ENCODE results near the gene ZNRF2.

The ZNRF2 gene

DNA sequence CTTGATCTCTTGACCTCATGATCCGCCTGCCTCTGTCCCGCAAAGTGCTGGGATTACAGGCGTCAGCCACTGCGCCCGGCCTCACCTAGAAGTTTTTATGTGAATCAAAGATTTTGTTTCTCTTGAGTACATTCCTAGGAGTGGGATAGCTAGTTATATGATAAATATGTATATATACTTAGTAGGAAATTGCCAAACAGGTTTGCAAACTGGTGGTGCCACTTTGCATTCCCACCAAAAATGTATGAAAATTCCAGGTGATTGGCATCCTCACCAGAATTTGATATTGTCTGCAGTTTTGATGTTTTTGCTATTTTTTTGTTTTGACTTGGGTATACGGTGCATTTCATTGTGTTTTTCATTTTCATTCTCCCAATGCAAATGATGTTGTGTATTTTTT, 107.4 kb downstream of the ZNRF2 start:
- H3K27ac Mint-ChIP-seq = no peak overlapping the region
- no peaks in the 10 kb centered on the region for H3K27me3 Mint-ChIP-seq
- no peak overlapping the region for H3K4me3 Mint-ChIP-seq
- no peaks in the 10 kb centered on the region for H3K9me3 Mint-ChIP-seq
- H3K4me1 Mint-ChIP-seq (ENCODE audit: low read depth) = no peaks in the 10 kb centered on the region
- H3K36me3 Mint-ChIP-seq (ENCODE audit: low read depth) = no peaks in the 10 kb centered on the region

DNA sequence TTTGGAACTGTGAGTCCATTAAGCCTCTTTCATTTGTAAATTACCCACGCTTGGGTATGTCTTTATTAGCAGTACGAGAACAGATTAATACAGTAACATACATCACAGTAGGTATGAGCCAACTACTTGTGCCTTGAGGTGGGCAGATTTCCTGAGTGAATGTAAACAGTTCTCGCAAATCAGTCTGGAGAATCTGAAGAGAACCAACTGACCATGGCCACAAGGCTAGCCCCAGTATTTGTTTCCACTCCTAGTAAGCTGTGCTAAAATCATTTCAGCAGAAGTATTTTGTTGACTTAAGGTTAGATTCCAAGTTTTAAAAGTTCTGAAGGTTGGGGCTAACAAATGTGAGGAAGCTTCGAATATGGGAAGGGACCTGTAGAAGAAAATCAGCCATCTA, 111.3 kb downstream of the ZNRF2 start:
- Mint-ChIP-seq H3K27me3 (no peaks in the 10 kb centered on the region), H3K27ac (no peak overlapping the region), H3K36me3 (ENCODE audit: low read depth) (no peaks in the 10 kb centered on the region), H3K4me1 (ENCODE audit: low read depth) (no peaks in the 10 kb centered on the region), H3K9me3 (no peaks in the 10 kb centered on the region), H3K4me3 (no peak overlapping the region)

DNA sequence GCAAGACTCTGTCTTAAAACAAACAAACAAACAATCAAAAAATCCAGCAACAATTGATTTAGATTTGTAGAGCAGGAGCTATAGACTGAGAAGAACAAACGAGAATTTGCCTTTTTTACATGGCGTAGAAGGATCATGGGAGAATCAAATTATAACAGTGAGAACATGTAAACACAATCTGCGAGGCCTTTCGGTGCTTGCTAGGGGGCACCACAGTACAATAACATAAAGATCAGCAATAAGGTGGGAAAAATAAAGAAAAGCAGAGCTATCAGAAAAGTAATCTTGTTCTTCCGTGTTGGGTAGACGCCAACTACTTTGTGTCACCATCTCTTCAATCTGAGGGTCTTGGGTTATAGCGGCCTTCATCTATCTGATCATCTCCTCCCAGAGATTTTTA, 112.0 kb downstream of the ZNRF2 start:
- no peak overlapping the region for H3K4me3 Mint-ChIP-seq
- no peaks in the 10 kb centered on the region for H3K9me3 Mint-ChIP-seq
- no peaks in the 10 kb centered on the region for H3K4me1 Mint-ChIP-seq (ENCODE audit: low read depth)
- H3K27ac Mint-ChIP-seq = no peak overlapping the region
- H3K27me3 Mint-ChIP-seq = no peaks in the 10 kb centered on the region
- H3K36me3 Mint-ChIP-seq (ENCODE audit: low read depth) = no peaks in the 10 kb centered on the region

DNA sequence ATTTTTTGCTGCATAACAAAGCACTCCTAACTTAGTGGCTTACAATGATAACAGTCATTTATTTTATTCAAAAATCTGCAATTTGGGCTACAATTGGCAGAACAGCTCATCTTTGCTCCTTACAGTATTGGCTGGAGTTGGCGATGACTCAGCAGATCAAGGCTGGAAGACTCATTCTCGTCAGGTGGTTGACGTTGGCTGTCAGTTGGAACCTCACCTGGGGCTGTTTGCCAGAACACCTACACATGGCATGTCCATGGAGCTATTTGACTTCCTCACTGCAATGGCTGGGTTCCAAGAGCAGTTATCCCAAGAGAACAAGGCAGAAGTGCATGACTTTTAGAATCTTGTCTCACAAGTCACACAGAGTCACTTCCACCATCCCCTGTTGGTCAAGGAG, 119.1 kb downstream of the ZNRF2 start:
- no peak overlapping the region for H3K4me3 Mint-ChIP-seq
- H3K4me1 Mint-ChIP-seq (ENCODE audit: low read depth) = no peaks in the 10 kb centered on the region
- H3K36me3 Mint-ChIP-seq (ENCODE audit: low read depth) = peaks cover 11% of the 10 kb centered on the region
- no peak overlapping the region for H3K27ac Mint-ChIP-seq
- no peaks in the 10 kb centered on the region for H3K9me3 Mint-ChIP-seq
- H3K27me3 Mint-ChIP-seq = no peaks in the 10 kb centered on the region

DNA sequence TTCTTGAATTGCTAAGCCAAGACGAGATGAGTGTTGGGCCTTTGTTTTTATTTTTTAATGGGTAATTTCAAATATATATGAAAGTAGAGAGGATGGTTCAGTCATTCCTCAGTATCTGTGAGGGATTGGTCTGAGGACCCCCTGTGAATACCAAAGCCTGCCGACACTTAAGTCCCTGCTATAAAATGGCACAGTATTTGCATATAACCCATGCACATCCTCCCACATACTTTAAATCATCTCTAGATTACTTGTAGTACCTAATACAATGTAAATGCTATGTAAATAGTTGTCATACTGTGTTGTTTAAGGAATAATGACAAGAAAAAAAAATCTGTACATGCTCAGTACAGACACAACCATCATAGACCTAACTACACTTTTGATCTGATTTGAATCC, 120.8 kb downstream of the ZNRF2 start:
- no peak overlapping the region for H3K27ac Mint-ChIP-seq
- H3K36me3 Mint-ChIP-seq (ENCODE audit: low read depth) = peaks cover 11% of the 10 kb centered on the region
- H3K4me1 Mint-ChIP-seq (ENCODE audit: low read depth) = no peaks in the 10 kb centered on the region
- no peaks in the 10 kb centered on the region for H3K27me3 Mint-ChIP-seq
- H3K9me3 Mint-ChIP-seq = no peaks in the 10 kb centered on the region
- no peak overlapping the region for H3K4me3 Mint-ChIP-seq

DNA sequence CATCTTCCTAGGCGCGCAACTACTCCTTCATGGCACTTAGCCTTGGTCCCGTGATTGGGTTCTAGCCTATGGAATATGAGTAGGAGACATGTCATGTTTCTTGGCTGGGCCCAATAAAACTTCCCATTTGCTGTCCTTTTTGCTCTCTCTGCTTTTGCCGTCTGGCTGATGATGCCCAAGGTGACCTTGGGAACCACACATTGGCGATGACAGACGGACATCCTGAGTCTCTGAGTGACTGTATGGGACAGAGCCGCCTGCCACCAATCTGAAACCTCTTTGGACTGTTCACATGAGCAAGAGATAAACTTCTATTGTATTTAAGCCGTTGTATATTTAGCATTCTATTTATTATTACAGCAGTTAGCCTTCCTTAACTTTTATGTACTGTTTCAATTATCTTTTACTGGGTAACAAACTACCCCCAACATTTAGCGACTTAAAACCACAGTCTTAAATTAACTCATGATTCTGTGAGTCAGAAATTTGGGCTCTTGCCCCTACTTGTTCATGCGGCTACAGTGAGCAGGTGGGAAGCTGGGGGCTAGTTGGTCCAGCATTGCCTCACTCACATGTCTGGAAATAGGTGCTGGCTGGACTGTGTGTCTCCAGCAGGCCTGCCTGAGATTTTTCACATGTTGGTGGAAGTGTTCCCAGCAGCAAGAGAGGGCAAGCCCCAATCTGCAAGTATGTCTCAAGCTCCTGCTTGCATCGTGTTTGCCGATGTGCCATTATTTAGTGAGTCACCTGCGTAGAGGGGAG, 122.4 kb downstream of the ZNRF2 start:
- Mint-ChIP-seq H3K9me3 (no peaks in the 10 kb centered on the region), H3K4me3 (no peak overlapping the region), H3K4me1 (ENCODE audit: low read depth) (no peaks in the 10 kb centered on the region), H3K36me3 (ENCODE audit: low read depth) (peaks cover 11% of the 10 kb centered on the region), H3K27ac (no peak overlapping the region), H3K27me3 (no peaks in the 10 kb centered on the region)

DNA sequence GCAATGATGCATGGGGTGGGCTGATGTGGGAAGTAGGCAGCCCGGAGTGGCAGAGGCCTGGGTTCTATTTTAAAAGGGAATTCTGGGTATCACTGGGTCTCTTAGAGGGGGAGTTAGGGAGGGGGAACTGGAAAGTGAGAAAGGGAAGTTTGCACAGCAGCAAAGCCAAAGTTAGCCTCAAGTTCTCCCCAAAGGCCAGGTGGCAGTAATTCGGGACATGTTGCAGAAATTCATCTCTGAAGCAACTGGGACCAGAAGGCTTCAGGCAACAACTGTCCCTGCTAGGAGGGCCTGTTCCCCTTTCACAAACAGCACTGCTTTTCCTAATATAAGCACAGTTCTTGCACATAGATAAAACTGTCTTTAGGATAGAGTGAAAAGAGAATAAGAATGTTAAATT, 126.8 kb downstream of the ZNRF2 start:
- Mint-ChIP-seq H3K9me3 (no peaks in the 10 kb centered on the region), H3K27ac (no peak overlapping the region), H3K4me1 (ENCODE audit: low read depth) (no peaks in the 10 kb centered on the region), H3K36me3 (ENCODE audit: low read depth) (peaks cover 6% of the 10 kb centered on the region), H3K27me3 (no peaks in the 10 kb centered on the region), H3K4me3 (no peak overlapping the region)

DNA sequence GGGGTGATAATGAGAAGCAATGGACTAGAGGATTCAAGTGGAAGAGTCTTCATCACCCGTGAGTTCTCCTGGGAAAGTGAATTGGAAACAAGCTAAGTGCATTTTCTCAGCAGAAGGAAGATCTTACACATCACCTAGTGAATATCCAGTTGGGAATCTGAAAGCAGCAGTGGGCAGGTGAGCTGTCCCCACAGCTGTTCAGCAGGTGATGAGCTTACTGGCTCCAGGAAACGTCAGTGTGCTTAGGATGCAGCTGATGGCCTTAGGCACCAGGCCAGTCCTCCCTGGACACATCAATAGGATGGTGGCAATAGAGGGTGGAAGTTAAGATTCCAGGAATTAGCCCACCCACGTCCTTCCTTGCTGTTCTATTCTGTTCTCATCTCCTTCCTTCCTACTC, 127.5 kb downstream of the ZNRF2 start:
- no peak overlapping the region for H3K4me3 Mint-ChIP-seq
- H3K4me1 Mint-ChIP-seq (ENCODE audit: low read depth) = no peaks in the 10 kb centered on the region
- no peak overlapping the region for H3K27ac Mint-ChIP-seq
- no peaks in the 10 kb centered on the region for H3K9me3 Mint-ChIP-seq
- H3K36me3 Mint-ChIP-seq (ENCODE audit: low read depth) = peaks cover 6% of the 10 kb centered on the region
- H3K27me3 Mint-ChIP-seq = no peaks in the 10 kb centered on the region

DNA sequence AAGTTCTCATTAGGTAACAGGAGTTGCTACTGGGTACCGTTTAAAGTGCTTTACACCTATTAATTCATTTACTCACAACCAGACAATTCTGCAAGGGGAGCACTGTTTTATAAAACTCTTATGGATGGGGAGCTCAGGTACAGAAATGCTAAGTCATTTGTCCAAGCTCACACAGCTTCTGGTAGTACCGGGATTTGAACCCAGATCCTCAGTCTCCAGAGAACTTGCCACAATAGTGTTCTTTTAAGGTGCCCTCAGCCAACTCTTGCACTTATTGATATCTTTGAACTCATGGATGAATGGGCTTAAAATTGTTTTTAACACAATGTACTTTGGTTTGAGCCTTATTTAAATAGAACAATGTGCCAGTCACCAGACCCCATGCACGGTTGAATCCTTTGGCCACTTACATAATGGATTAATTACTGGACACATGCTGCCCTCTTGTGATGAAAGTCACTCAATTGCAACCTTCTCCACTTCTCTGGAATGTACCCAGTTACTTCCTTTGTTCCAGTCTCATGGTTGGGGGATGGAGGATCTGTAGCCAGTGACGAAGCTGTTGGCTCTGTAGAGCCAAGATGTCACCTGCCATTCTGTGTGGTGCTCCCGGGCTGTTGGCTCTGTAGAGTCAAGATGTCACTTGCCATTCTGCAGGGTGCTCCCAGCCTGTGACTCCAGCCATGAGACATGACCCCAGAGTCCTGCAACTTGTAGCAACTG, 128.5 kb downstream of the ZNRF2 start:
- Mint-ChIP-seq H3K27me3 (no peaks in the 10 kb centered on the region), H3K36me3 (ENCODE audit: low read depth) (peaks cover 6% of the 10 kb centered on the region), H3K4me3 (no peak overlapping the region), H3K9me3 (no peaks in the 10 kb centered on the region), H3K27ac (no peak overlapping the region), H3K4me1 (ENCODE audit: low read depth) (no peaks in the 10 kb centered on the region)

DNA sequence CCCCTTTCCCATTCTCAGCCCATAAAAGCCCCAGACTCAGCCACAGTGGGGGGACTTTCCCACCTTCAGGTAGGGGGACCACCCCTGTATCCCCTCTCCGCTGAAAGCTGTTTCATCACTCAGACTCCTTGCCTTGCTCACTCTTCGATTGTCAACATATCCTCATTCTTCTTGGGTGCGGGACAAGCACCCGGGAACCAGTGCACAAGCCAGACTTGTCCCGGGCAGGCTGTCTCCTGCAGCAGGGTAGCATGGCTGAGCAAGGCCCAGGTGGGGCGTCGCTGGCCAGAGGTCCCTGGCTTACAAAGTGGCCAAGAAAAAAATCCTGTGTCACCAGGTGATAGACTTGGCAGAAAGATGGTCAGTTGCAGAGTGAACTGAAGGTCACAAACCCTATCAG, 129.5 kb downstream of the ZNRF2 start:
- Mint-ChIP-seq H3K27ac (no peak overlapping the region), H3K36me3 (ENCODE audit: low read depth) (no peaks in the 10 kb centered on the region), H3K9me3 (no peaks in the 10 kb centered on the region), H3K4me3 (no peak overlapping the region), H3K4me1 (ENCODE audit: low read depth) (no peaks in the 10 kb centered on the region), H3K27me3 (no peaks in the 10 kb centered on the region)
